Fibroblast of pulmonary artery (primary cell): ENCODE results near the gene ADAMTS12.

Experiments
- DNase-seq: peaks from one replicate; pipeline ENCODE4 v3.0.0-alpha.2; 2010; ENCODE audit warnings: low read depth
- H3K4me3 ChIP-seq: replicated peaks from 2 replicates; pipeline ENCODE4 v1.5.1; 2011; ENCODE audit warnings: low read depth, mild to moderate bottlenecking, control low read depth, low read length, moderate library complexity
- CTCF ChIP-seq: IDR thresholded peaks from 2 replicates; pipeline ENCODE4 v1.5.1; 2011; ENCODE audit warnings: mild to moderate bottlenecking, control low read depth, low read length, inconsistent platforms; ENCODE audit errors: missing control alignments

The ADAMTS12 gene

GRCh38 chr5:33536802-33537201, 355.0 kb downstream of the ADAMTS12 start:
- no peak for DNase-seq
- TF ChIP-seq CTCF = no peak
- no peak overlapping the region for H3K4me3 ChIP-seq

GRCh38 chr5:33531824-33532223, 360.0 kb downstream of the ADAMTS12 start:
- no peak for DNase-seq
- H3K4me3 ChIP-seq = no peak overlapping the region
- TF ChIP-seq CTCF = no peak

GRCh38 chr5:33531037-33531298, 360.8 kb downstream of the ADAMTS12 start:
- no peak for TF ChIP-seq CTCF
- no peak overlapping the region for H3K4me3 ChIP-seq
- no peak for DNase-seq

- H3K4me3 ChIP-seq = no peak overlapping the region
- TF ChIP-seq CTCF = no peak
- no peak for DNase-seq
Observed at GRCh38 chr5:33530183-33531036, 361.4 kb downstream of the ADAMTS12 start.

- DNase-seq = no peak
- no peak overlapping the region for H3K4me3 ChIP-seq
- TF ChIP-seq CTCF = no peak
Observed at GRCh38 chr5:33527696-33528095, 364.1 kb downstream of the ADAMTS12 start.

GRCh38 chr5:33526755-33527154, 365.0 kb downstream of the ADAMTS12 start:
- TF ChIP-seq CTCF = no peak
- no peak overlapping the region for H3K4me3 ChIP-seq
- no peak for DNase-seq

- H3K4me3 ChIP-seq = no peak overlapping the region
- TF ChIP-seq CTCF = no peak
- peak; percentile 11 for DNase-seq
Observed at GRCh38 chr5:33524476-33524875, 367.3 kb downstream of the ADAMTS12 start.
